ENCODE data around the gene MMP20. TPM values are rescaled to one million over a fixed set of nuclear protein-coding genes. Genes with fewer than 3 reads are reported as not detected.

The MMP20 gene
- total and polyA plus RNA-seq, 5 donors from 2014 or later: not detected

DNA sequence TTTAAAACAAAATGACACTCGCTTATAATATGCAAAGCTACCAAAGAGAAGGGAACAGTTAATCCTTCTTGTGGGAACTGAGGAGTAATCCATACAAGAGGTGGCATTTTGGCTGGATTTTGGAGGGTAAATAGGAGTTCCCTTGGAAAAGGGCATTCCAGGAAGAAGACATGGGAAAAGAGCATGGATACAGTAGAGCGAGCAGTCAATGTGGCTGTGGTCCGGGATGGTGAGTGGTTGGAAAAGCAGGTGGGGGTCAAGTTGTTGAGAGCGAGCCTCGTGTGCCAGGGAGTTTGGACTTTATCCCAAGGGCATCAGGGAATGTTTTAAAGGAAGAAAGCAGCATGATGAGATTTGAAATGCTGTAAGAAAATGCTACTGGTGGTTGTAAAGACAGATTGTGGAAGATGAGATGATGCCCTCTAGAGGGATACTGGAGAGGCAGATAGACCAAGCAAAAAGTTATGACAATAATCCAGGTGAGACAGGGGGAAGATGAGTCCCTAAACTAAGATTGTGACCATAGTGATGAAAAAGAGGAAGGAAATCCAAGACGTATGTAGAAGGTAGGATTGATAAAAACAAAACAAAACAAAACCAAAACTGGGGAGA lies 90.8 kb downstream of the MMP20 start:
- DNase-seq: no peak
- Mint-ChIP-seq H3K36me3 (no peaks in the 10 kb centered on the region), H3K4me3 (no peak overlapping the region), H3K4me1 (peaks cover 0 to 5% (median 2%) of the 10 kb centered on the region in 4 donors), H3K9me3 (peaks cover 0 to 2% (median 0%) of the 10 kb centered on the region in 7 donors), H3K27me3 (peaks cover 24% of the 10 kb centered on the region), H3K27ac (no peak overlapping the region)
- H3K4me1 ChIP-seq (ENCODE audit: control insufficient read depth, insufficient read depth, low read length, poor library complexity, severe bottlenecking): no peaks in the 10 kb centered on the region
- H3K4me3 ChIP-seq (ENCODE audit: low read depth, low read length): no peak overlapping the region
- peaks cover 21% of the 10 kb centered on the region for H3K27me3 ChIP-seq (ENCODE audit: control insufficient read depth, insufficient read depth, low read length)
- no peaks in the 10 kb centered on the region for H3K36me3 ChIP-seq (ENCODE audit: control insufficient read depth, insufficient read depth, low read length)
- H3K9me3 ChIP-seq (ENCODE audit: control insufficient read depth in 2 of 2, low read length in 2 of 2): no peaks in the 10 kb centered on the region
- ATAC-seq (ENCODE audit: low read depth in 2 of 2): no peak
- H3K27ac ChIP-seq (ENCODE audit: insufficient read depth, low read length, poor library complexity, severe bottlenecking): no peak overlapping the region

DNA sequence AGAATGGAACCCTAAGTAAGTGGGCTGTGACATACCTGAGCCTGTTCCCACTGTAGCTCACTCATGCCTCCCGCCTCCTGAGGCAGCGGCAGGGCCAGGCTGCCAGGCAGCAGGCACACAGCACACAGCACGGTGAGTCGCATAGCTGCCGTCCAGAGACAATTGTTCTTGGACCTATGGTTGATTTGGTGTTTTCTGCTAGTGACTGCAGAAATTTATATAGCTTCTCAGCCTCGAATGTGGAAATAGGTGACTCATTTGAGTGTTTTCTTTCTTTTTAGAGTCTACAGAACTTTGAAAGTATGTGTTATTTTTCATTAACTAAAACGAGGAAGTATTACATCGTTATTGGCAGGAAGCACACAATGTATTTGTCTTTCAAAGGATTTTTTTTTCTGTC lies 94.6 kb downstream of the MMP20 start, which contains the start of gene MMP7:
TSS of gene MMP7 (minus strand) at position 190 of the 400 bp plus-strand sequence. CDS start at position 143, 47 bp downstream.
- DNase-seq: no peak
- no peak for ATAC-seq (ENCODE audit: low read depth in 2 of 2)
- Histone ChIP-seq H3K27ac (ENCODE audit: insufficient read depth, low read length, poor library complexity, severe bottlenecking) (no peak within 1 kb of the TSS), H3K4me1 (ENCODE audit: control insufficient read depth, insufficient read depth, low read length, poor library complexity, severe bottlenecking) (no peaks in the 10 kb centered on the region), H3K36me3 (ENCODE audit: control insufficient read depth, insufficient read depth, low read length) (no peaks in the 10 kb centered on the region), H3K27me3 (ENCODE audit: control insufficient read depth, insufficient read depth, low read length) (peaks cover 7% of the 10 kb centered on the region), H3K4me3 (ENCODE audit: low read depth, low read length) (no peak within 1 kb of the TSS), H3K9me3 (ENCODE audit: control insufficient read depth in 2 of 2, low read length in 2 of 2) (no peaks in the 10 kb centered on the region)
- peaks cover 21% of the 10 kb centered on the region for H3K27me3 Mint-ChIP-seq
- peak within 1 kb of the TSS in 1 of 4 donors; percentile 14 for H3K4me3 Mint-ChIP-seq
- H3K4me1 Mint-ChIP-seq: peaks cover 0 to 10% (median 2%) of the 10 kb centered on the region in 4 donors
- H3K27ac Mint-ChIP-seq: peak within 1 kb of the TSS in 1 of 3 donors; percentile 3
- H3K9me3 Mint-ChIP-seq: peaks cover 0 to 2% (median 0%) of the 10 kb centered on the region in 7 donors
- no peaks in the 10 kb centered on the region for H3K36me3 Mint-ChIP-seq

DNA sequence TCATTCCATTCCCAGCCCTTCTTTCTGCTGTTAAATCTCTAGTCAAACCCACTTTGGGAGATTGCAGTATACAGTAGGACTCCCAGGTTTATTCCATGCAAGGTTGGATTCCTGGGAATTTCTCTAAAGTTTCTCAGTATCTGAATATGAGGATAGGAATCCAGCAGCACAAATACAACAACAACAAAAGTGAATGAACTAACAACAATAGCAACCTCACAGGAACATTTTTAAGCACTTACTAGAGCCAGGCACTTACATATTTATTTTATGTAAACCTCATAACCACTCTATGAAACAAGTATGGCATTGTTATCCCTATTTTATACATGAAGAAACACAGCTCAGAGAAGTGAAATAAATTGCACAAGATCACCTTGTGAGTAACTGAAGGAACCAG lies 96.5 kb downstream of the MMP20 start:
- Mint-ChIP-seq H3K9me3 (no peaks in the 10 kb centered on the region), H3K4me1 (peaks cover 0 to 10% (median 2%) of the 10 kb centered on the region in 4 donors), H3K27me3 (peaks cover 7% of the 10 kb centered on the region), H3K36me3 (no peaks in the 10 kb centered on the region), H3K27ac (no peak overlapping the region), H3K4me3 (no peak overlapping the region)
- DNase-seq (no peak), ATAC-seq (ENCODE audit: low read depth in 2 of 2) (no peak)
- H3K27me3 ChIP-seq (ENCODE audit: control insufficient read depth, insufficient read depth, low read length): peaks cover 3% of the 10 kb centered on the region
- H3K36me3 ChIP-seq (ENCODE audit: control insufficient read depth, insufficient read depth, low read length): no peaks in the 10 kb centered on the region
- H3K4me3 ChIP-seq (ENCODE audit: low read depth, low read length): no peak overlapping the region
- no peaks in the 10 kb centered on the region for H3K4me1 ChIP-seq (ENCODE audit: control insufficient read depth, insufficient read depth, low read length, poor library complexity, severe bottlenecking)
- no peak overlapping the region for H3K27ac ChIP-seq (ENCODE audit: insufficient read depth, low read length, poor library complexity, severe bottlenecking)
- no peaks in the 10 kb centered on the region for H3K9me3 ChIP-seq (ENCODE audit: control insufficient read depth in 2 of 2, low read length in 2 of 2)

DNA sequence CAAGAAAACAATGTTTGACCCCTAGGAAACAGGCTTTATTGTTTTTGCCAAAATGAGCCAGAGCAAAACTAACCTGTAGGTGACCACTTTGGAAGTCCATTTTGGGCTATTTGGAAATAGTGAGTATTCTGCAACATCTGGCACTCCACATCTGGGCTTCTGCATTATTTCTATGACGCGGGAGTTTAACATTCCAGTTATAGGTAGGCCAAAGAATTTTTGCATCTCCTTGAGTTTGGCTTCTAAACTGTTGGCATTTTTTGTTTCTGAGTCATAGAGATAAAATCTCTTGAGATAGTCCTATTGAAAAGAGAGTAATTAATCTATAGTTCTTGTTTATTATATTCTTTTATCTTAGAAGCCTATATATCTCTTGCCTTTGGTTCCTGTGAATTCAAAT lies 97.4 kb downstream of the MMP20 start:
- Histone ChIP-seq H3K27me3 (ENCODE audit: control insufficient read depth, insufficient read depth, low read length) (peaks cover 4% of the 10 kb centered on the region), H3K36me3 (ENCODE audit: control insufficient read depth, insufficient read depth, low read length) (no peaks in the 10 kb centered on the region), H3K27ac (ENCODE audit: insufficient read depth, low read length, poor library complexity, severe bottlenecking) (no peak overlapping the region), H3K4me1 (ENCODE audit: control insufficient read depth, insufficient read depth, low read length, poor library complexity, severe bottlenecking) (no peaks in the 10 kb centered on the region), H3K4me3 (ENCODE audit: low read depth, low read length) (no peak overlapping the region), H3K9me3 (ENCODE audit: control insufficient read depth in 2 of 2, low read length in 2 of 2) (no peaks in the 10 kb centered on the region)
- Mint-ChIP-seq H3K36me3 (no peaks in the 10 kb centered on the region), H3K4me3 (no peak overlapping the region), H3K27me3 (peaks cover 5% of the 10 kb centered on the region), H3K27ac (no peak overlapping the region), H3K9me3 (no peaks in the 10 kb centered on the region), H3K4me1 (peaks cover 0 to 11% (median 2%) of the 10 kb centered on the region in 4 donors)
- DNase-seq (no peak), ATAC-seq (ENCODE audit: low read depth in 2 of 2) (no peak)

DNA sequence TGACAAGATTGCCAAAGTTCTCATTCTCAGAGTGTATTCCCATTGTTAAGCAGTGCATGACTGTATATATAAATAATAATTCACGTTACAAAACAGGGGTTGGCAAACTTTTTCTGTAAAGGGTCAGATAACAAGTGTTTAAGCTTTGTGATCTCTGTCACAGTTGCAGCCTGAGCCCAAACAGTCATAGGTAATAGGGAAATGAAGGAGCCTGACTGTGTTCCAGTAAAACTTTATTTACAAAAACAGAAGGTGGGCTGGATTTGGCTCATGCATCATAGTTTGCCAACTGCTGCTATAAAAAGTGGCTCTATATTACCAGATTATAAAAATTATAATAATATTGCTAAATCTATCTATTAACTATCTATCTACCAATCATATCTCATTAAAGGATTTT lies 98.1 kb downstream of the MMP20 start:
- H3K4me3 Mint-ChIP-seq: no peak overlapping the region
- peaks cover 0 to 12% (median 3%) of the 10 kb centered on the region in 4 donors for H3K4me1 Mint-ChIP-seq
- Histone ChIP-seq H3K27ac (ENCODE audit: insufficient read depth, low read length, poor library complexity, severe bottlenecking) (no peak overlapping the region), H3K27me3 (ENCODE audit: control insufficient read depth, insufficient read depth, low read length) (peaks cover 6% of the 10 kb centered on the region), H3K9me3 (ENCODE audit: control insufficient read depth in 2 of 2, low read length in 2 of 2) (no peaks in the 10 kb centered on the region), H3K4me3 (ENCODE audit: low read depth, low read length) (no peak overlapping the region), H3K4me1 (ENCODE audit: control insufficient read depth, insufficient read depth, low read length, poor library complexity, severe bottlenecking) (no peaks in the 10 kb centered on the region), H3K36me3 (ENCODE audit: control insufficient read depth, insufficient read depth, low read length) (no peaks in the 10 kb centered on the region)
- H3K27me3 Mint-ChIP-seq: peaks cover 10% of the 10 kb centered on the region
- H3K27ac Mint-ChIP-seq: no peak overlapping the region
- no peaks in the 10 kb centered on the region for H3K9me3 Mint-ChIP-seq
- no peak for DNase-seq
- no peaks in the 10 kb centered on the region for H3K36me3 Mint-ChIP-seq
- no peak for ATAC-seq (ENCODE audit: low read depth in 2 of 2)

Other genes starting within 250 kb of the MMP20 start
- gene TMEM123, start 172.6 kb downstream of the MMP20 start, total RNA-seq: 330 TPM
- gene TMEM123, start 172.6 kb downstream of the MMP20 start, polyA plus RNA-seq: 100 to 1,000 TPM; 583 to 771 (median 683) TPM
- gene MMP7, start 94.6 kb downstream of the MMP20 start, total RNA-seq: not detected
- gene MMP7, start 94.6 kb downstream of the MMP20 start, polyA plus RNA-seq: under 1 TPM in 1 of 4 donors, not detected in 3; 0.16 TPM
- not detected for gene MMP27, start 80.4 kb upstream of the MMP20 start, total RNA-seq
- gene MMP27, start 80.4 kb upstream of the MMP20 start, polyA plus RNA-seq: not detected
- gene MMP8, start 99.6 kb upstream of the MMP20 start, total RNA-seq: not detected
- gene MMP8, start 99.6 kb upstream of the MMP20 start, polyA plus RNA-seq: not detected
- not detected for gene MMP10, start 155.3 kb upstream of the MMP20 start, total RNA-seq
- gene MMP10, start 155.3 kb upstream of the MMP20 start, polyA plus RNA-seq: not detected
- gene MMP1, start 172.8 kb upstream of the MMP20 start, total RNA-seq: not detected
- gene MMP1, start 172.8 kb upstream of the MMP20 start, polyA plus RNA-seq: not detected
- not detected for gene MMP3, start 218.3 kb upstream of the MMP20 start, total RNA-seq
- gene MMP3, start 218.3 kb upstream of the MMP20 start, polyA plus RNA-seq: not detected
- gene MMP12, start 249.7 kb upstream of the MMP20 start, total RNA-seq: not detected
- not detected for gene MMP12, start 249.7 kb upstream of the MMP20 start, polyA plus RNA-seq

Measured in CD4-positive, CD25-positive, alpha-beta regulatory T cell (primary cell).